Lung (tissue), 12 donors: Measurements from ENCODE around the gene RTN4R. TPM values are rescaled to one million over a fixed set of nuclear protein-coding genes. Genes with fewer than 3 reads are reported as not detected.

Experiments
- ATAC-seq: fragments of 200-7000 bp; cut with Tn5 transposase; one replicate; pipeline ENCODE4 v1.9.1; 2020; ENCODE audit warnings: moderate number of reproducible peaks; ENCODE audit not compliant: insufficient read depth, low FRiP score
- DNase-seq, 3 donors: peaks; one replicate each; pipeline ENCODE4 v3.0.0-alpha.2; 2013 to 2017
- H3K27ac ChIP-seq, 2 donors: one replicate each; pipeline ENCODE4 v1.5.1; 2013; ENCODE audit warnings: mild to moderate bottlenecking in 2 of 2, moderate library complexity in 2 of 2, control low read depth in 1 of 2, inconsistent platforms in 1 of 2, low read depth in 1 of 2, low read length in 1 of 2
- H3K27me3 ChIP-seq, 3 donors: one replicate each; pipeline ENCODE4 v1.5.1; 2013; ENCODE audit warnings: low read length in 2 of 3; ENCODE audit not compliant: control insufficient read depth in 3 of 3, insufficient read depth in 3 of 3
- H3K36me3 ChIP-seq, 4 donors: one replicate each; pipeline ENCODE4 v1.5.1; 2013; ENCODE audit warnings: low read length in 4 of 4, mild to moderate bottlenecking in 1 of 4, moderate library complexity in 1 of 4; ENCODE audit not compliant: control insufficient read depth in 4 of 4, insufficient read depth in 4 of 4
- H3K4me1 ChIP-seq, 5 donors: one replicate each; pipeline ENCODE4 v1.5.1; 2013; ENCODE audit warnings: low read length in 5 of 5, mild to moderate bottlenecking in 2 of 5, moderate library complexity in 1 of 5; ENCODE audit not compliant: control insufficient read depth in 5 of 5, insufficient read depth in 5 of 5
- H3K4me3 ChIP-seq: one replicate; pipeline ENCODE4 v1.5.1; 2013; ENCODE audit warnings: mild to moderate bottlenecking, control low read depth, moderate library complexity
- H3K9ac ChIP-seq, 2 donors: one replicate each; pipeline ENCODE4 v1.5.1; 2013; ENCODE audit warnings: low read length in 2 of 2, control low read depth in 1 of 2; ENCODE audit not compliant: insufficient read depth in 1 of 2
- H3K9me3 ChIP-seq, 4 donors: one replicate each; pipeline ENCODE4 v1.5.1; 2013; ENCODE audit warnings: low read length in 3 of 4, mild to moderate bottlenecking in 1 of 4, moderate library complexity in 1 of 4; ENCODE audit not compliant: control insufficient read depth in 4 of 4, insufficient read depth in 3 of 4
- CTCF ChIP-seq: IDR thresholded peaks from 2 replicates; pipeline ENCODE4 v1.5.1; 2012; ENCODE audit warnings: mild to moderate bottlenecking; ENCODE audit errors: control extremely low read depth, extremely low read depth
- WGBS, 2 donors: extraction: QIAGEN DNeasy Blood & Tissue Kit; methylation state at CpG; one replicate each; pipeline ENCODE4 v1.1.7; 2013; 5-methylcytosine and 5-hydroxymethylcytosine counted together
- polyA plus RNA-seq, 2 donors: library from polyadenylated mRNA; stranded (reverse); fragments of 200-250 nt; gene quantifications; one replicate each; pipeline ENCODE4 v1.2.1, GENCODE V29; 2013
- total RNA-seq, 2 donors: library from RNA; depleted of rRNA in 1 of 2; stranded (reverse); fragments of >200 nt in 1 of 2; gene quantifications; one replicate each; pipeline ENCODE4 v1.2.1, GENCODE V29; 2014 to 2021
- donor health status: control.
- donor health status: control.
- donor health status: Bipolar disorder and iron deficiency.
- donor health status: healthy.
- donor health status: DM: yes; HTN: yes; CAD: no.

The RTN4R gene
- total and polyA plus RNA-seq, 4 donors: 2.6 to 7.8 (median 4.3) TPM

GRCh38 chr22:20248461-20248978 lies 19.6 kb downstream of the RTN4R start:
- DNase-seq (no peak), ATAC-seq (no peak)
- H3K4me3 ChIP-seq: no peak overlapping the region
- H3K9me3 ChIP-seq: no peaks in the 10 kb centered on the region
- peaks cover under 1 to 49% (median 11%) of the 10 kb centered on the region in 5 donors for H3K4me1 ChIP-seq
- TF ChIP-seq CTCF: no peak
- H3K9ac ChIP-seq: no peak overlapping the region
- H3K27me3 ChIP-seq: no peaks in the 10 kb centered on the region
- no peaks in the 10 kb centered on the region for H3K36me3 ChIP-seq
- no peak overlapping the region for H3K27ac ChIP-seq
- 94 to 99% methylated on average over 12 of the region's 12 CpGs for WGBS, 2 donors

DNA sequence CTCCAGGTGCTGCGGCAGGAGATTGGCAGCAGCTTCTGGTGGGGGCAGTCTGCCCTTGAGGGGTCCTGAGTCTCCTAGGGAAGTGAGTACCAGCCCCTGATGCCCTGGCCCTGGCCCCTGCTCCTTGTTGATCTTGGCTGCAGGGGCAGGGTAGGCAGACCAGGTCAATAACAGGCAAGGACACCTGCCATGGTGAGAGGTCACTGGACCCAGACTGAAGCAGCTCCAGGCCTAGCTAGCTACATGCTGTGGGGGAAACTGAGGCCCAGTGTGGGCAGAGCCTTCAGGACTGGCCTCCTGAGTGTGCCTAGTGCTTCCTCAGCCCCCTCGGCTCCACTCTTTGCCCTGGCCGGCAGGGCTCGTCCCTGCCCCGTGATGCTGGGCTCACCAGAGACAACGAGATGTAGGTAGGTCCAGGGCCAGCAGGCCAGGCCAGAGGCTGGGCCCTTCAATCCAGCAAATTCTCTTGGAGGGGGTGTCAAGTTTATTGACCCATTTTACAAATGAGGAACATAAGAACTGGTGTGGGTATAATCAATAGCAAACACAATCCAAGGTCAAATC lies 20.4 kb downstream of the RTN4R start:
- no peak for ATAC-seq
- Histone ChIP-seq H3K36me3 (no peaks in the 10 kb centered on the region), H3K4me3 (no peak overlapping the region), H3K9ac (no peak overlapping the region), H3K4me1 (peaks cover 4 to 57% (median 18%) of the 10 kb centered on the region in 5 donors), H3K27ac (no peak overlapping the region), H3K9me3 (no peaks in the 10 kb centered on the region), H3K27me3 (no peaks in the 10 kb centered on the region)
- 94 to 97% methylated on average over 6 of the region's 6 CpGs for WGBS, 2 donors
- no peak for TF ChIP-seq CTCF
- DNase-seq: no peak

- no peak overlapping the region for H3K27ac ChIP-seq
- 80% methylated on average over 16 of the region's 16 CpGs for WGBS, 2 donors
- ATAC-seq: no peak
- H3K9me3 ChIP-seq: no peaks in the 10 kb centered on the region
- H3K36me3 ChIP-seq: no peaks in the 10 kb centered on the region
- no peak overlapping the region for H3K9ac ChIP-seq
- no peak overlapping the region for H3K4me3 ChIP-seq
- no peak for DNase-seq
- H3K4me1 ChIP-seq: peaks cover 4 to 57% (median 24%) of the 10 kb centered on the region in 5 donors
- TF ChIP-seq CTCF: no peak
- H3K27me3 ChIP-seq: no peaks in the 10 kb centered on the region
Observed at GRCh38 chr22:20247010-20247505, 21.1 kb downstream of the RTN4R start.
